Nephron (organoid): ENCODE measurements around the gene DHRSX.
"Not testable (repeated sequence)": the region's sequence is repeated elsewhere in the genome, so short reads cannot be mapped to it uniquely, and the experiment has no call there.

ENCODE experiments used
- H3K27ac Mint-ChIP-seq, 3 experiments: 2 replicates each; pipeline ENCODE4 v1.8.0; 2020; ENCODE audit warnings: mixed read lengths in 3 of 3, mild to moderate bottlenecking in 2 of 3, moderate library complexity in 1 of 3
- H3K27me3 Mint-ChIP-seq: 2 replicates; pipeline ENCODE4 v1.8.0; 2021; ENCODE audit warnings: low read depth, mild to moderate bottlenecking, moderate library complexity, mixed read lengths
- H3K36me3 Mint-ChIP-seq: 2 replicates; pipeline ENCODE4 v1.8.0; 2020; ENCODE audit warnings: low read depth, mixed read lengths
- H3K4me1 Mint-ChIP-seq: 2 replicates; pipeline ENCODE4 v1.8.0; 2020; ENCODE audit warnings: mixed read lengths
- H3K4me3 Mint-ChIP-seq, 3 experiments: 2 replicates each; pipeline ENCODE4 v1.8.0; 2020; ENCODE audit warnings: mild to moderate bottlenecking in 3 of 3, mixed read lengths in 3 of 3, moderate library complexity in 2 of 3
- H3K9me3 Mint-ChIP-seq: 2 replicates; pipeline ENCODE4 v1.8.0; 2020; ENCODE audit warnings: mixed read lengths
- TF ChIP-seq, protein P1 (sequence below), 3 experiments: fragments of 200-600 bp; sonication (generic); IDR thresholded peaks; one replicate each; pipeline ENCODE4 v1.5.0; 2021; ENCODE audit warnings: antibody characterized with exemption in 3 of 3; ENCODE audit not compliant: unreplicated experiment in 3 of 3

The DHRSX gene

GRCh38 chrX:2469196-2469685, 31.5 kb downstream of the DHRSX start:
- H3K4me3 Mint-ChIP-seq = no peak overlapping the region
- TF ChIP-seq, protein P1, sequence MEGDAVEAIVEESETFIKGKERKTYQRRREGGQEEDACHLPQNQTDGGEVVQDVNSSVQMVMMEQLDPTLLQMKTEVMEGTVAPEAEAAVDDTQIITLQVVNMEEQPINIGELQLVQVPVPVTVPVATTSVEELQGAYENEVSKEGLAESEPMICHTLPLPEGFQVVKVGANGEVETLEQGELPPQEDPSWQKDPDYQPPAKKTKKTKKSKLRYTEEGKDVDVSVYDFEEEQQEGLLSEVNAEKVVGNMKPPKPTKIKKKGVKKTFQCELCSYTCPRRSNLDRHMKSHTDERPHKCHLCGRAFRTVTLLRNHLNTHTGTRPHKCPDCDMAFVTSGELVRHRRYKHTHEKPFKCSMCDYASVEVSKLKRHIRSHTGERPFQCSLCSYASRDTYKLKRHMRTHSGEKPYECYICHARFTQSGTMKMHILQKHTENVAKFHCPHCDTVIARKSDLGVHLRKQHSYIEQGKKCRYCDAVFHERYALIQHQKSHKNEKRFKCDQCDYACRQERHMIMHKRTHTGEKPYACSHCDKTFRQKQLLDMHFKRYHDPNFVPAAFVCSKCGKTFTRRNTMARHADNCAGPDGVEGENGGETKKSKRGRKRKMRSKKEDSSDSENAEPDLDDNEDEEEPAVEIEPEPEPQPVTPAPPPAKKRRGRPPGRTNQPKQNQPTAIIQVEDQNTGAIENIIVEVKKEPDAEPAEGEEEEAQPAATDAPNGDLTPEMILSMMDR (IDR thresholded peaks at IDR 0.05; ENCODE audit: unreplicated experiment in 3 of 3) = no peak
- no peaks in the 10 kb centered on the region for H3K27me3 Mint-ChIP-seq
- H3K4me1 Mint-ChIP-seq = no peaks in the 10 kb centered on the region
- H3K27ac Mint-ChIP-seq = no peak overlapping the region
- peaks cover 4% of the 10 kb centered on the region for H3K9me3 Mint-ChIP-seq
- H3K36me3 Mint-ChIP-seq = peaks cover 18% of the 10 kb centered on the region

GRCh38 chrX:2468261-2469195, 32.2 kb downstream of the DHRSX start:
- Mint-ChIP-seq H3K27me3 (no peaks in the 10 kb centered on the region), H3K9me3 (peaks cover 4% of the 10 kb centered on the region), H3K4me3 (no peak overlapping the region), H3K27ac (peak overlapping the region in 1 of 3 experiments; percentile 9), H3K4me1 (peaks cover 2% of the 10 kb centered on the region), H3K36me3 (peaks cover 18% of the 10 kb centered on the region)
- TF ChIP-seq, protein P1 (IDR thresholded peaks at IDR 0.05; ENCODE audit: unreplicated experiment in 3 of 3) = no peak

- peaks cover 9% of the 10 kb centered on the region for H3K4me1 Mint-ChIP-seq
- TF ChIP-seq, protein P1 (IDR thresholded peaks at IDR 0.05; ENCODE audit: unreplicated experiment in 3 of 3) = no peak
- no peak overlapping the region for H3K4me3 Mint-ChIP-seq
- H3K9me3 Mint-ChIP-seq = peaks cover 4% of the 10 kb centered on the region
- H3K36me3 Mint-ChIP-seq = peaks cover 18% of the 10 kb centered on the region
- no peak overlapping the region for H3K27ac Mint-ChIP-seq
- no peaks in the 10 kb centered on the region for H3K27me3 Mint-ChIP-seq
These were observed 33.7 kb downstream of the DHRSX start for GRCh38 chrX:2466876-2467656.

DNA sequence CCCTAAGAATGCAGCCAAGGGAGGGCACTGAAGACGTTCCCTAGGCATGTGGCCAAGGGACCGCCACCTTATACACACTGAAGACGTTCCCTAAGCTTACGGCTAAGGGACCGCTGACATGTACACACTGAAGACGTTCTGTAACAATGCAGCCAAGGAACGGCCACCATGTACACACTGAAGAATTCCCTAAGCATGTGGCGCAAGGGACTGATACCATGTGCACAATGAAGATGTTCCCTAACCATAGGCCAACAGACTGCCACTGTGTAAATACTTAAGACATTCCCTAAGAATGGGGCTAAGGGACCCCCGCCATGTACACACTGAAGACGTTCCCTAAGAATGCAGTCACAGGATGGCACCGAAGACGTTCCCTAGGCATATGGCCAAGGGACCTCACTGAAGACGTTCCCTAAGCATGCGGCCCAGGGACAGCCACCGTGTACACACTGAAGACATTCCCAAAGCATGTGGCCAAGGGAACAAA, 36.1 kb downstream of the DHRSX start:
- TF ChIP-seq, protein P1 (IDR thresholded peaks at IDR 0.05; ENCODE audit: unreplicated experiment in 3 of 3) = no peak
- Mint-ChIP-seq H3K27ac (no peak overlapping the region), H3K9me3 (no peaks in the 10 kb centered on the region), H3K36me3 (peaks cover 13% of the 10 kb centered on the region), H3K27me3 (no peaks in the 10 kb centered on the region), H3K4me1 (peaks cover 13% of the 10 kb centered on the region), H3K4me3 (no peak overlapping the region)

- no peaks in the 10 kb centered on the region for H3K9me3 Mint-ChIP-seq
- H3K4me1 Mint-ChIP-seq = peaks cover 13% of the 10 kb centered on the region
- no peaks in the 10 kb centered on the region for H3K27me3 Mint-ChIP-seq
- H3K27ac Mint-ChIP-seq = no peak overlapping the region
- no peak overlapping the region for H3K4me3 Mint-ChIP-seq
- peaks cover 10% of the 10 kb centered on the region for H3K36me3 Mint-ChIP-seq
- TF ChIP-seq, protein P1 (IDR thresholded peaks at IDR 0.05; ENCODE audit: unreplicated experiment in 3 of 3) = no peak
These were observed 36.7 kb downstream of the DHRSX start for GRCh38 chrX:2463973-2464676.

- not testable (repeated sequence) for H3K27ac Mint-ChIP-seq, H3K36me3 Mint-ChIP-seq, H3K4me3 Mint-ChIP-seq, H3K9me3 Mint-ChIP-seq, H3K27me3 Mint-ChIP-seq
- peaks cover 13% of the 10 kb centered on the region for H3K4me1 Mint-ChIP-seq
These were observed 37.3 kb downstream of the DHRSX start for GRCh38 chrX:2463481-2463880.
